ENCODE data around the gene PHC3.

DNA sequence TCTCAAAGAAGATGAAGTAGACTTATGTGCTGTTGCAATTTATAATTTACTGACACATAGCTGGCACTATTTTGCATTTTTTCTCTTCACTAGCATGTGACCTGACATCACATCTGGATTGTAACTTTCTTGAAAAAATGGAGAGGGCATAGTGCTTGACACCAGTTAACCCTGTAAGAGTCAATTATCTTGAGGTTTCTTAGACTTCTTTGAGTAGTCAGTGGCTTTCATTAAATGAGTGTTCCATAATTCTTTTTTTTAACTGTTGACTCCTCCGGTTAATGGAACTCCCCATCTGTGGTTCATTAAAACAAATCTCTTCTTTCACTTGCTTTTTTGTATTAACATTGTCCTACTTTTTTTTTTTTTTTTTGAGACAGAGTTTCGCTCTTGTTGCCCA is 23.8 kb upstream of the PHC3 start:
- TF ChIP-seq, protein P1, sequence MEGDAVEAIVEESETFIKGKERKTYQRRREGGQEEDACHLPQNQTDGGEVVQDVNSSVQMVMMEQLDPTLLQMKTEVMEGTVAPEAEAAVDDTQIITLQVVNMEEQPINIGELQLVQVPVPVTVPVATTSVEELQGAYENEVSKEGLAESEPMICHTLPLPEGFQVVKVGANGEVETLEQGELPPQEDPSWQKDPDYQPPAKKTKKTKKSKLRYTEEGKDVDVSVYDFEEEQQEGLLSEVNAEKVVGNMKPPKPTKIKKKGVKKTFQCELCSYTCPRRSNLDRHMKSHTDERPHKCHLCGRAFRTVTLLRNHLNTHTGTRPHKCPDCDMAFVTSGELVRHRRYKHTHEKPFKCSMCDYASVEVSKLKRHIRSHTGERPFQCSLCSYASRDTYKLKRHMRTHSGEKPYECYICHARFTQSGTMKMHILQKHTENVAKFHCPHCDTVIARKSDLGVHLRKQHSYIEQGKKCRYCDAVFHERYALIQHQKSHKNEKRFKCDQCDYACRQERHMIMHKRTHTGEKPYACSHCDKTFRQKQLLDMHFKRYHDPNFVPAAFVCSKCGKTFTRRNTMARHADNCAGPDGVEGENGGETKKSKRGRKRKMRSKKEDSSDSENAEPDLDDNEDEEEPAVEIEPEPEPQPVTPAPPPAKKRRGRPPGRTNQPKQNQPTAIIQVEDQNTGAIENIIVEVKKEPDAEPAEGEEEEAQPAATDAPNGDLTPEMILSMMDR (IDR thresholded peaks at IDR 0.05): no peak
- no peak for TF ChIP-seq POLR2A (IDR thresholded peaks at IDR 0.05)
